HCT116 (cell line): ENCODE results near the gene FLVCR1.

Source experiments
- CEBPB ChIP-seq: IDR thresholded peaks from 2 replicates; pipeline ENCODE4 v1.6.1; 2012; ENCODE audit warnings: low read depth
- EGR1 ChIP-seq: IDR thresholded peaks from 2 replicates; pipeline ENCODE4 v1.6.1; 2012; ENCODE audit warnings: low read depth
- EZH2 ChIP-seq: fragments of 200-600 bp; sonication (generic); IDR thresholded peaks from 2 replicates; pipeline ENCODE4 v1.6.1; 2017; ENCODE audit warnings: antibody characterized with exemption, mixed run types
- EZH2phosphoT487 ChIP-seq: fragments of 200-600 bp; IDR thresholded peaks from 2 replicates; pipeline ENCODE4 v1.6.1; 2018; ENCODE audit warnings: antibody characterized with exemption, borderline replicate concordance
- POLR2A ChIP-seq: IDR thresholded peaks from 2 replicates; pipeline ENCODE4 v1.7.0; 2011; ENCODE audit warnings: borderline replicate concordance; ENCODE audit not compliant: insufficient read depth, insufficient read length; ENCODE audit errors: extremely low read depth
- RAD21 ChIP-seq: IDR thresholded peaks from 2 replicates; pipeline ENCODE4 v1.6.1; 2012; ENCODE audit warnings: low read depth, mild to moderate bottlenecking
- SP1 ChIP-seq: IDR thresholded peaks from 2 replicates; pipeline ENCODE4 v1.6.1; 2012; ENCODE audit warnings: low read depth
- TCF7L2 ChIP-seq: IDR thresholded peaks from 2 replicates; pipeline ENCODE4 v1.7.0; 2011; ENCODE audit warnings: borderline replicate concordance, inconsistent platforms; ENCODE audit not compliant: insufficient read depth, insufficient read length; ENCODE audit errors: extremely low read depth
- YY1 ChIP-seq: IDR thresholded peaks from 2 replicates; pipeline ENCODE4 v1.6.1; 2011; ENCODE audit warnings: low read length, low read depth, moderate library complexity, mild to moderate bottlenecking; ENCODE audit not compliant: insufficient replicate concordance; ENCODE audit errors: extremely low read depth
- ZBTB33 ChIP-seq: IDR thresholded peaks from 2 replicates; pipeline ENCODE4 v1.6.1; 2011; ENCODE audit warnings: mild to moderate bottlenecking, low read length, moderate library complexity; ENCODE audit not compliant: insufficient replicate concordance; ENCODE audit errors: extremely low read depth
- TF ChIP-seq, protein P1 (sequence below), 3 experiments: fragments of 200-600 bp in 1 of 3; sonication (generic) in 1 of 3; IDR thresholded peaks in 2 of 3; conservative IDR thresholded peaks in 1 of 3; 2 replicates each; pipeline ENCODE4 v1.5.1; 2012 to 2017; ENCODE audit warnings: low read depth in 2 of 3, low read length in 2 of 3, antibody characterized with exemption in 1 of 3, borderline replicate concordance in 1 of 3, control low read depth in 1 of 3, mild to moderate bottlenecking in 1 of 3, mixed read lengths in 1 of 3, mixed run types in 1 of 3, moderate library complexity in 1 of 3; ENCODE audit not compliant: insufficient read depth in 1 of 3
- TF ChIP-seq, protein P2 (sequence below): IDR thresholded peaks from 2 replicates; pipeline ENCODE4 v1.6.1; 2012
- TF ChIP-seq, protein P3 (sequence below): IDR thresholded peaks from 2 replicates; pipeline ENCODE4 v1.6.1; 2012; ENCODE audit warnings: low read depth
- TF ChIP-seq, protein P4 (sequence below): IDR thresholded peaks from 2 replicates; pipeline ENCODE4 v1.6.1; 2012

- TF ChIP-seq EZH2phosphoT487 (no peak), EGR1 (no peak), YY1 (no peak), CEBPB (no peak), ZBTB33 (no peak), TCF7L2 (no peak), POLR2A (no peak), EZH2 (no peak), RAD21 (no peak), SP1 (no peak)
- TF ChIP-seq, protein P1, sequence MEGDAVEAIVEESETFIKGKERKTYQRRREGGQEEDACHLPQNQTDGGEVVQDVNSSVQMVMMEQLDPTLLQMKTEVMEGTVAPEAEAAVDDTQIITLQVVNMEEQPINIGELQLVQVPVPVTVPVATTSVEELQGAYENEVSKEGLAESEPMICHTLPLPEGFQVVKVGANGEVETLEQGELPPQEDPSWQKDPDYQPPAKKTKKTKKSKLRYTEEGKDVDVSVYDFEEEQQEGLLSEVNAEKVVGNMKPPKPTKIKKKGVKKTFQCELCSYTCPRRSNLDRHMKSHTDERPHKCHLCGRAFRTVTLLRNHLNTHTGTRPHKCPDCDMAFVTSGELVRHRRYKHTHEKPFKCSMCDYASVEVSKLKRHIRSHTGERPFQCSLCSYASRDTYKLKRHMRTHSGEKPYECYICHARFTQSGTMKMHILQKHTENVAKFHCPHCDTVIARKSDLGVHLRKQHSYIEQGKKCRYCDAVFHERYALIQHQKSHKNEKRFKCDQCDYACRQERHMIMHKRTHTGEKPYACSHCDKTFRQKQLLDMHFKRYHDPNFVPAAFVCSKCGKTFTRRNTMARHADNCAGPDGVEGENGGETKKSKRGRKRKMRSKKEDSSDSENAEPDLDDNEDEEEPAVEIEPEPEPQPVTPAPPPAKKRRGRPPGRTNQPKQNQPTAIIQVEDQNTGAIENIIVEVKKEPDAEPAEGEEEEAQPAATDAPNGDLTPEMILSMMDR (IDR thresholded peaks at IDR 0.05 in 2 of 3, conservative IDR thresholded peaks at IDR 0.05 in 1 of 3; ENCODE audit: borderline replicate concordance in 1 of 3, insufficient read depth in 1 of 3, low read depth in 2 of 3, low read length in 2 of 3), result no peak
- TF ChIP-seq, protein P2, sequence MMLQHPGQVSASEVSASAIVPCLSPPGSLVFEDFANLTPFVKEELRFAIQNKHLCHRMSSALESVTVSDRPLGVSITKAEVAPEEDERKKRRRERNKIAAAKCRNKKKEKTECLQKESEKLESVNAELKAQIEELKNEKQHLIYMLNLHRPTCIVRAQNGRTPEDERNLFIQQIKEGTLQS, result no peak
- TF ChIP-seq, protein P3, sequence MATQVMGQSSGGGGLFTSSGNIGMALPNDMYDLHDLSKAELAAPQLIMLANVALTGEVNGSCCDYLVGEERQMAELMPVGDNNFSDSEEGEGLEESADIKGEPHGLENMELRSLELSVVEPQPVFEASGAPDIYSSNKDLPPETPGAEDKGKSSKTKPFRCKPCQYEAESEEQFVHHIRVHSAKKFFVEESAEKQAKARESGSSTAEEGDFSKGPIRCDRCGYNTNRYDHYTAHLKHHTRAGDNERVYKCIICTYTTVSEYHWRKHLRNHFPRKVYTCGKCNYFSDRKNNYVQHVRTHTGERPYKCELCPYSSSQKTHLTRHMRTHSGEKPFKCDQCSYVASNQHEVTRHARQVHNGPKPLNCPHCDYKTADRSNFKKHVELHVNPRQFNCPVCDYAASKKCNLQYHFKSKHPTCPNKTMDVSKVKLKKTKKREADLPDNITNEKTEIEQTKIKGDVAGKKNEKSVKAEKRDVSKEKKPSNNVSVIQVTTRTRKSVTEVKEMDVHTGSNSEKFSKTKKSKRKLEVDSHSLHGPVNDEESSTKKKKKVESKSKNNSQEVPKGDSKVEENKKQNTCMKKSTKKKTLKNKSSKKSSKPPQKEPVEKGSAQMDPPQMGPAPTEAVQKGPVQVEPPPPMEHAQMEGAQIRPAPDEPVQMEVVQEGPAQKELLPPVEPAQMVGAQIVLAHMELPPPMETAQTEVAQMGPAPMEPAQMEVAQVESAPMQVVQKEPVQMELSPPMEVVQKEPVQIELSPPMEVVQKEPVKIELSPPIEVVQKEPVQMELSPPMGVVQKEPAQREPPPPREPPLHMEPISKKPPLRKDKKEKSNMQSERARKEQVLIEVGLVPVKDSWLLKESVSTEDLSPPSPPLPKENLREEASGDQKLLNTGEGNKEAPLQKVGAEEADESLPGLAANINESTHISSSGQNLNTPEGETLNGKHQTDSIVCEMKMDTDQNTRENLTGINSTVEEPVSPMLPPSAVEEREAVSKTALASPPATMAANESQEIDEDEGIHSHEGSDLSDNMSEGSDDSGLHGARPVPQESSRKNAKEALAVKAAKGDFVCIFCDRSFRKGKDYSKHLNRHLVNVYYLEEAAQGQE, result no peak
- TF ChIP-seq, protein P4, sequence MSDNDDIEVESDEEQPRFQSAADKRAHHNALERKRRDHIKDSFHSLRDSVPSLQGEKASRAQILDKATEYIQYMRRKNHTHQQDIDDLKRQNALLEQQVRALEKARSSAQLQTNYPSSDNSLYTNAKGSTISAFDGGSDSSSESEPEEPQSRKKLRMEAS, result no peak
Observed at GRCh38 chr1:212930986-212931678, 73.1 kb downstream of the FLVCR1 start.
